ENCODE data around the gene TOP2A. TPM values are rescaled to one million over a fixed set of nuclear protein-coding genes. Genes with fewer than 3 reads are reported as not detected.

Gene TOP2A
- total and polyA plus RNA-seq, 9 of the 15 experiments (the other 6 are each of a cell fraction or from before 2014, with no cell fraction given): 133 to 347 (median 259) TPM

DNA sequence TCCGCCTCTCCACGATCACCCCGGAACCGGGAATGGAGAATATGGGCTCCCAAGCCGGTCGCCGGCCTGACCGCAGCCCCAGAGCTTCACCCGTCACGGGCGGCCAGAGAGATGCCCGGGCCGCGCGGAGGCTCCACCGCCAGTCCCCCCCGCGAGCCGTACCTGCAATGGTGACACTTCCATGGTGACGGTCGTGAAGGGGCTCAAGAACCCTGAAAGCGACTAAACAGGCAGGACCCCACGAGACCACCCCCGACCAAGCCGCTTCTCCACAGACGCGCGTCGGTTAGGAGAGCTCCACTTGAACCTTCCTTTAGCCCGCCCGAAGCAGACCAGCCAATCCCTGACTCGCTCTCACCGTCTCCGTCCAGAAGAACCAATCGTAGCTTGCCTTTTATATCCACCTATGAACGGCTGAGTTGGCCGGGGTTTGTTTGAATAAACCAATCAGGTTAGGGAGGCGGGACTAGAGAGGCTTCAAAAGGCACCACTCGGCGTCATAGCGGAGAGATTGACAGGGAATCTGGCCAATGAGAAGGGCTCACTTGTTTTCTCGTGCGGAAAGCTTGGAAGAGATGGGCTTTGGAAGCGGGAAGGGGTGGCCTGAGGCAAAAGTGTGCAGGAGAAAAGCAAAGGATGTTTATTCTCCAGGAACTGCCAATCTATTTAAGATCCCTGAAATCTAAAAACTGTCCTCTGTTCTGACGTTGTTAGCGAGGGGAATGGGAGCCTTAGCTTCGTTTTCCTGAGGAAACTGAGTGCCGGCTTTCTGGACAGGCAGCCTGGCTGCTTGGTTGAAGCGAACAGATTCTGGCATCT is at the start of gene TOP2A (continued):
- TF ChIP-seq TAF7 (tag; IDR thresholded peaks at IDR 0.05) (0 out of 2 replicates have a peak, but pooled peaks have one; percentile 18), SAFB (IDR thresholded peaks at IDR 0.05; ENCODE audit: borderline replicate concordance, low read depth, low read length) (peak; percentile 45; the same call in 1 of the 2 replicates), ESRRB (CRISPR knock-in tag; IDR thresholded peaks at IDR 0.05; ENCODE audit: borderline replicate concordance) (no peak), KAT8 (IDR thresholded peaks at IDR 0.05; ENCODE audit: low read depth) (no peak), MECOM (CRISPR knock-in tag; IDR thresholded peaks at IDR 0.05) (no peak), ZNF174 (CRISPR knock-in tag; IDR thresholded peaks at IDR 0.05) (no peak), TAF15 (IDR thresholded peaks at IDR 0.05; ENCODE audit: low read depth, low read length) (no peak), RBM14 (IDR thresholded peaks at IDR 0.05; ENCODE audit: borderline replicate concordance, insufficient read depth, low read depth, low read length) (no peak), DDX20 (tag; IDR thresholded peaks at IDR 0.05; ENCODE audit: low read depth) (no peak), FOXP1 (CRISPR knock-in tag; IDR thresholded peaks at IDR 0.05) (no peak), TSC22D4 (tag; IDR thresholded peaks at IDR 0.05) (no peak), FOS (IDR thresholded peaks at IDR 0.05; ENCODE audit: extremely low read depth, insufficient read length) (peak; percentile 100), ZNF165 (CRISPR knock-in tag; IDR thresholded peaks at IDR 0.05; ENCODE audit: borderline replicate concordance) (no peak), ZNF589 (CRISPR knock-in tag; IDR thresholded peaks at IDR 0.05; ENCODE audit: low read depth) (no peak)
- TF ChIP-seq, protein P1, sequence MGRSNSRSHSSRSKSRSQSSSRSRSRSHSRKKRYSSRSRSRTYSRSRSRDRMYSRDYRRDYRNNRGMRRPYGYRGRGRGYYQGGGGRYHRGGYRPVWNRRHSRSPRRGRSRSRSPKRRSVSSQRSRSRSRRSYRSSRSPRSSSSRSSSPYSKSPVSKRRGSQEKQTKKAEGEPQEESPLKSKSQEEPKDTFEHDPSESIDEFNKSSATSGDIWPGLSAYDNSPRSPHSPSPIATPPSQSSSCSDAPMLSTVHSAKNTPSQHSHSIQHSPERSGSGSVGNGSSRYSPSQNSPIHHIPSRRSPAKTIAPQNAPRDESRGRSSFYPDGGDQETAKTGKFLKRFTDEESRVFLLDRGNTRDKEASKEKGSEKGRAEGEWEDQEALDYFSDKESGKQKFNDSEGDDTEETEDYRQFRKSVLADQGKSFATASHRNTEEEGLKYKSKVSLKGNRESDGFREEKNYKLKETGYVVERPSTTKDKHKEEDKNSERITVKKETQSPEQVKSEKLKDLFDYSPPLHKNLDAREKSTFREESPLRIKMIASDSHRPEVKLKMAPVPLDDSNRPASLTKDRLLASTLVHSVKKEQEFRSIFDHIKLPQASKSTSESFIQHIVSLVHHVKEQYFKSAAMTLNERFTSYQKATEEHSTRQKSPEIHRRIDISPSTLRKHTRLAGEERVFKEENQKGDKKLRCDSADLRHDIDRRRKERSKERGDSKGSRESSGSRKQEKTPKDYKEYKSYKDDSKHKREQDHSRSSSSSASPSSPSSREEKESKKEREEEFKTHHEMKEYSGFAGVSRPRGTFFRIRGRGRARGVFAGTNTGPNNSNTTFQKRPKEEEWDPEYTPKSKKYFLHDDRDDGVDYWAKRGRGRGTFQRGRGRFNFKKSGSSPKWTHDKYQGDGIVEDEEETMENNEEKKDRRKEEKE (IDR thresholded peaks at IDR 0.05; ENCODE audit: borderline replicate concordance in 1 of 2, control insufficient read depth in 1 of 2, low read depth in 2 of 2, low read length in 1 of 2): no peak
- TF ChIP-seq, protein P2, sequence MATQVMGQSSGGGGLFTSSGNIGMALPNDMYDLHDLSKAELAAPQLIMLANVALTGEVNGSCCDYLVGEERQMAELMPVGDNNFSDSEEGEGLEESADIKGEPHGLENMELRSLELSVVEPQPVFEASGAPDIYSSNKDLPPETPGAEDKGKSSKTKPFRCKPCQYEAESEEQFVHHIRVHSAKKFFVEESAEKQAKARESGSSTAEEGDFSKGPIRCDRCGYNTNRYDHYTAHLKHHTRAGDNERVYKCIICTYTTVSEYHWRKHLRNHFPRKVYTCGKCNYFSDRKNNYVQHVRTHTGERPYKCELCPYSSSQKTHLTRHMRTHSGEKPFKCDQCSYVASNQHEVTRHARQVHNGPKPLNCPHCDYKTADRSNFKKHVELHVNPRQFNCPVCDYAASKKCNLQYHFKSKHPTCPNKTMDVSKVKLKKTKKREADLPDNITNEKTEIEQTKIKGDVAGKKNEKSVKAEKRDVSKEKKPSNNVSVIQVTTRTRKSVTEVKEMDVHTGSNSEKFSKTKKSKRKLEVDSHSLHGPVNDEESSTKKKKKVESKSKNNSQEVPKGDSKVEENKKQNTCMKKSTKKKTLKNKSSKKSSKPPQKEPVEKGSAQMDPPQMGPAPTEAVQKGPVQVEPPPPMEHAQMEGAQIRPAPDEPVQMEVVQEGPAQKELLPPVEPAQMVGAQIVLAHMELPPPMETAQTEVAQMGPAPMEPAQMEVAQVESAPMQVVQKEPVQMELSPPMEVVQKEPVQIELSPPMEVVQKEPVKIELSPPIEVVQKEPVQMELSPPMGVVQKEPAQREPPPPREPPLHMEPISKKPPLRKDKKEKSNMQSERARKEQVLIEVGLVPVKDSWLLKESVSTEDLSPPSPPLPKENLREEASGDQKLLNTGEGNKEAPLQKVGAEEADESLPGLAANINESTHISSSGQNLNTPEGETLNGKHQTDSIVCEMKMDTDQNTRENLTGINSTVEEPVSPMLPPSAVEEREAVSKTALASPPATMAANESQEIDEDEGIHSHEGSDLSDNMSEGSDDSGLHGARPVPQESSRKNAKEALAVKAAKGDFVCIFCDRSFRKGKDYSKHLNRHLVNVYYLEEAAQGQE (IDR thresholded peaks at IDR 0.05; ENCODE audit: borderline replicate concordance): no peak
- TF ChIP-seq, protein P2 (CRISPR knock-in tag; IDR thresholded peaks at IDR 0.05; ENCODE audit: low read depth): 0 out of 2 replicates have a peak, but pooled peaks have one; percentile 26
